DMS53 (cell line): ENCODE measurements around the gene LPCAT3.

Experiments
- DNase-seq: peaks from one replicate; lab custom pipeline; 2025; lab: John Stamatoyannopoulos, UW

LPCAT3 gene

GRCh38 chr12:6996040-6996441 lies 22.2 kb downstream of the LPCAT3 start:
- DNase-seq, result peak; percentile 70

GRCh38 chr12:6987956-6988553 lies 30.2 kb downstream of the LPCAT3 start:
- DNase-seq, result no peak

- no peak for DNase-seq
Measured at GRCh38 chr12:6982532-6982931, 35.7 kb downstream of the LPCAT3 start.

- no peak for DNase-seq
Measured at GRCh38 chr12:6981152-6982052, 36.9 kb downstream of the LPCAT3 start.

GRCh38 chr12:6980740-6981139 lies 37.5 kb downstream of the LPCAT3 start:
- no peak for DNase-seq

GRCh38 chr12:6980075-6980474 lies 38.2 kb downstream of the LPCAT3 start:
- DNase-seq, result no peak

GRCh38 chr12:6979453-6979852 lies 38.8 kb downstream of the LPCAT3 start:
- DNase-seq, result no peak

- no peak for DNase-seq
Measured at GRCh38 chr12:6979021-6979420, 39.3 kb downstream of the LPCAT3 start.

GRCh38 chr12:6978611-6979011 lies 39.7 kb downstream of the LPCAT3 start:
- DNase-seq, result peak; percentile 55

- DNase-seq, result no peak
Measured at GRCh38 chr12:6978188-6978587, 40.1 kb downstream of the LPCAT3 start.

GRCh38 chr12:6977653-6978052 lies 40.6 kb downstream of the LPCAT3 start:
- DNase-seq, result no peak

GRCh38 chr12:6975297-6976032 lies 42.8 kb downstream of the LPCAT3 start:
- no peak for DNase-seq

- DNase-seq, result no peak
Measured at GRCh38 chr12:6974180-6974579, 44.1 kb downstream of the LPCAT3 start.

GRCh38 chr12:6970096-6970527 lies 48.2 kb downstream of the LPCAT3 start:
- DNase-seq, result no peak

GRCh38 chr12:6968426-6968825 lies 49.9 kb downstream of the LPCAT3 start:
- DNase-seq, result no peak

- peak; percentile 60 for DNase-seq
Measured at GRCh38 chr12:6967651-6968100, 50.6 kb downstream of the LPCAT3 start.

- DNase-seq, result no peak
Measured at GRCh38 chr12:6966351-6966750, 51.9 kb downstream of the LPCAT3 start.

- DNase-seq, result peak; percentile 52
Measured at GRCh38 chr12:6965714-6966113, 52.6 kb downstream of the LPCAT3 start.

GRCh38 chr12:6965026-6965661 lies 53.1 kb downstream of the LPCAT3 start:
- peak; percentile 99 for DNase-seq

GRCh38 chr12:6964605-6965025 lies 53.7 kb downstream of the LPCAT3 start:
- peak; percentile 76 for DNase-seq

GRCh38 chr12:6963791-6964413 lies 54.4 kb downstream of the LPCAT3 start:
- peak; percentile 86 for DNase-seq
